Neural cell (in vitro differentiated cells): Measurements from ENCODE around the gene RNF123. TPM values are rescaled to one million over a fixed set of nuclear protein-coding genes. Genes with fewer than 3 reads are reported as not detected.

Source experiments
- H2AFZ ChIP-seq: fragments of 200-600, 300-800 bp; sonication (generic), shearing (Covaris generic); 2 replicates; pipeline ENCODE4 v1.6.0; 2014; ENCODE audit warnings: low read depth, mild to moderate bottlenecking, antibody characterized with exemption, low read length, moderate library complexity
- H3F3A ChIP-seq: fragments of 200-600 bp; shearing (Covaris generic); 2 replicates; pipeline ENCODE4 v1.6.1; 2016; ENCODE audit warnings: mild to moderate bottlenecking, moderate library complexity, mixed read lengths, antibody characterized with exemption, low read length; ENCODE audit not compliant: insufficient read depth, poor library complexity, severe bottlenecking
- H3K27ac ChIP-seq: fragments of 200-600, 300-800 bp; sonication (generic), shearing (Covaris generic); 2 replicates; pipeline ENCODE4 v1.5.1; 2014; ENCODE audit warnings: mild to moderate bottlenecking, low read length, moderate library complexity
- H3K27me3 ChIP-seq: fragments of 300-800, 200-600 bp; sonication (generic), shearing (Covaris generic); 2 replicates; pipeline ENCODE4 v1.6.0; 2014; ENCODE audit warnings: mild to moderate bottlenecking, low read depth, low read length, moderate library complexity; ENCODE audit not compliant: insufficient read depth
- H3K36me3 ChIP-seq: fragments of 300-800, 200-600 bp; sonication (generic), shearing (Covaris generic); 2 replicates; pipeline ENCODE4 v1.5.1; 2014; ENCODE audit warnings: mild to moderate bottlenecking, antibody characterized with exemption, low read length, moderate library complexity; ENCODE audit not compliant: insufficient read depth
- H3K4me2 ChIP-seq: fragments of 300-800, 200-600 bp; sonication (generic), shearing (Covaris generic); 2 replicates; pipeline ENCODE4 v1.6.0; 2014; ENCODE audit warnings: mild to moderate bottlenecking, low read length
- H3K4me3 ChIP-seq: fragments of 300-800, 200-600 bp; sonication (generic), shearing (Covaris generic); 2 replicates; pipeline ENCODE4 v1.5.1; 2014; ENCODE audit warnings: mild to moderate bottlenecking, low read length, moderate library complexity
- H3K79me2 ChIP-seq: fragments of 200-600 bp; shearing (Covaris generic); replicated peaks from 2 replicates; pipeline ENCODE4 v1.6.0; 2014; ENCODE audit warnings: mild to moderate bottlenecking, low read length, moderate library complexity; ENCODE audit not compliant: insufficient read depth
- H3K9ac ChIP-seq: fragments of 300-800, 200-600 bp; sonication (generic), shearing (Covaris generic); 2 replicates; pipeline ENCODE4 v1.6.1; 2016; ENCODE audit warnings: mild to moderate bottlenecking, low read length, mixed read lengths
- H3K9me2 ChIP-seq: fragments of 200-600 bp; shearing (Covaris generic); 2 replicates; pipeline ENCODE4 v1.6.1; 2016; ENCODE audit warnings: mild to moderate bottlenecking, low read length, mixed read lengths; ENCODE audit not compliant: insufficient read depth
- H3K9me3 ChIP-seq: fragments of 200-600, 300-800 bp; sonication (generic), shearing (Covaris generic); 2 replicates; pipeline ENCODE4 v1.6.1; 2016; ENCODE audit warnings: mild to moderate bottlenecking, mixed run types, low read length, moderate library complexity, mixed read lengths
- H4K20me1 ChIP-seq: fragments of 200-600 bp; shearing (Covaris generic); 2 replicates; pipeline ENCODE4 v1.6.1; 2016; ENCODE audit warnings: mild to moderate bottlenecking, mixed run types; ENCODE audit not compliant: insufficient read depth
- EP300 ChIP-seq: fragments of 450-650 bp; conservative IDR thresholded peaks from 2 replicates; pipeline ENCODE4 v1.6.1; 2014; ENCODE audit warnings: antibody characterized with exemption, mild to moderate bottlenecking, moderate library complexity; ENCODE audit not compliant: poor library complexity, severe bottlenecking
- EZH2 ChIP-seq: fragments of 200-600, 300-800 bp; shearing (Covaris generic), sonication (generic); IDR thresholded peaks from 2 replicates; pipeline ENCODE4 v1.6.1; 2014; ENCODE audit warnings: antibody characterized with exemption, low read length, borderline replicate concordance, mild to moderate bottlenecking; ENCODE audit not compliant: insufficient read depth, poor library complexity, severe bottlenecking
- MXI1 ChIP-seq: fragments of 450-650 bp; conservative IDR thresholded peaks from 2 replicates; pipeline ENCODE4 v1.6.1; 2014; ENCODE audit warnings: antibody characterized with exemption, mild to moderate bottlenecking; ENCODE audit not compliant: poor library complexity, severe bottlenecking
- POLR2AphosphoS5 ChIP-seq: IDR thresholded peaks from 2 replicates; pipeline ENCODE4 v1.6.1; 2012
- RAD21 ChIP-seq: fragments of 450-650 bp; conservative IDR thresholded peaks from 2 replicates; pipeline ENCODE4 v1.6.1; 2014; ENCODE audit warnings: antibody characterized with exemption, mild to moderate bottlenecking, moderate library complexity
- SMC3 ChIP-seq: fragments of 450-650 bp; conservative IDR thresholded peaks from 2 replicates; pipeline ENCODE4 v1.6.1; 2014; ENCODE audit warnings: antibody characterized with exemption, mild to moderate bottlenecking, moderate library complexity; ENCODE audit not compliant: poor library complexity
- TAF1 ChIP-seq: IDR thresholded peaks from 2 replicates; pipeline ENCODE4 v1.6.1; 2012; ENCODE audit warnings: low read depth
- polyA plus RNA-seq: library from polyadenylated mRNA; depleted of rRNA; stranded (reverse); fragments of >200 nt; gene quantifications from 2 replicates; pipeline ENCODE4 v1.2.3, GENCODE V29; 2014
- TF ChIP-seq, protein P1 (sequence below): IDR thresholded peaks from 2 replicates; pipeline ENCODE4 v1.6.1; 2012; ENCODE audit warnings: borderline replicate concordance
- TF ChIP-seq, protein P2 (sequence below): fragments of 450-650 bp; IDR thresholded peaks from 2 replicates; pipeline ENCODE4 v1.5.1; 2014; ENCODE audit warnings: antibody characterized with exemption, mild to moderate bottlenecking, moderate library complexity; ENCODE audit not compliant: poor library complexity, severe bottlenecking

The RNF123 gene
- polyA plus RNA-seq, 1 donor from 2014 or later = 27.4 TPM

DNA sequence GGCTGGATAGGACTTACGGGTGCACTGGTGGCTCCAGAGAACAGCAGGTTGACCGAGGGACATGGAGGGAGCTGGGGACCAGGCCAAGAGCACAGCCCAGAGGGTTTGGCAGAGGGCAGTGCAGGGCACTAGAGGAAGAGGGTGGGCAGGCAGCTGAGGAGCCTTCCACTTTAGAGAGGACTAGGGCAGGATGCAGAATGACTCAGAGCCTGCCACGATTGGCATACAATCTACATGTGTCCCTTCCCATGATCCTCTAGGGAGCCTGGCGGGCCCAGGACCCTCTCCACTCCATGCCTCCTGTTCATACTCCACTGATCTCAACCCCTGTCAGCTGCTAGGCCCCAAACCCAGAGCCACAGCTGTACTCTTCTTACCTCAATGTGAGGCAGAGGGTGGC lies 29.6 kb upstream of the RNF123 start:
- TF ChIP-seq, protein P1, sequence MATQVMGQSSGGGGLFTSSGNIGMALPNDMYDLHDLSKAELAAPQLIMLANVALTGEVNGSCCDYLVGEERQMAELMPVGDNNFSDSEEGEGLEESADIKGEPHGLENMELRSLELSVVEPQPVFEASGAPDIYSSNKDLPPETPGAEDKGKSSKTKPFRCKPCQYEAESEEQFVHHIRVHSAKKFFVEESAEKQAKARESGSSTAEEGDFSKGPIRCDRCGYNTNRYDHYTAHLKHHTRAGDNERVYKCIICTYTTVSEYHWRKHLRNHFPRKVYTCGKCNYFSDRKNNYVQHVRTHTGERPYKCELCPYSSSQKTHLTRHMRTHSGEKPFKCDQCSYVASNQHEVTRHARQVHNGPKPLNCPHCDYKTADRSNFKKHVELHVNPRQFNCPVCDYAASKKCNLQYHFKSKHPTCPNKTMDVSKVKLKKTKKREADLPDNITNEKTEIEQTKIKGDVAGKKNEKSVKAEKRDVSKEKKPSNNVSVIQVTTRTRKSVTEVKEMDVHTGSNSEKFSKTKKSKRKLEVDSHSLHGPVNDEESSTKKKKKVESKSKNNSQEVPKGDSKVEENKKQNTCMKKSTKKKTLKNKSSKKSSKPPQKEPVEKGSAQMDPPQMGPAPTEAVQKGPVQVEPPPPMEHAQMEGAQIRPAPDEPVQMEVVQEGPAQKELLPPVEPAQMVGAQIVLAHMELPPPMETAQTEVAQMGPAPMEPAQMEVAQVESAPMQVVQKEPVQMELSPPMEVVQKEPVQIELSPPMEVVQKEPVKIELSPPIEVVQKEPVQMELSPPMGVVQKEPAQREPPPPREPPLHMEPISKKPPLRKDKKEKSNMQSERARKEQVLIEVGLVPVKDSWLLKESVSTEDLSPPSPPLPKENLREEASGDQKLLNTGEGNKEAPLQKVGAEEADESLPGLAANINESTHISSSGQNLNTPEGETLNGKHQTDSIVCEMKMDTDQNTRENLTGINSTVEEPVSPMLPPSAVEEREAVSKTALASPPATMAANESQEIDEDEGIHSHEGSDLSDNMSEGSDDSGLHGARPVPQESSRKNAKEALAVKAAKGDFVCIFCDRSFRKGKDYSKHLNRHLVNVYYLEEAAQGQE = no peak
- no peak for TF ChIP-seq TAF1
- TF ChIP-seq RAD21 = no peak
- TF ChIP-seq, protein P2, sequence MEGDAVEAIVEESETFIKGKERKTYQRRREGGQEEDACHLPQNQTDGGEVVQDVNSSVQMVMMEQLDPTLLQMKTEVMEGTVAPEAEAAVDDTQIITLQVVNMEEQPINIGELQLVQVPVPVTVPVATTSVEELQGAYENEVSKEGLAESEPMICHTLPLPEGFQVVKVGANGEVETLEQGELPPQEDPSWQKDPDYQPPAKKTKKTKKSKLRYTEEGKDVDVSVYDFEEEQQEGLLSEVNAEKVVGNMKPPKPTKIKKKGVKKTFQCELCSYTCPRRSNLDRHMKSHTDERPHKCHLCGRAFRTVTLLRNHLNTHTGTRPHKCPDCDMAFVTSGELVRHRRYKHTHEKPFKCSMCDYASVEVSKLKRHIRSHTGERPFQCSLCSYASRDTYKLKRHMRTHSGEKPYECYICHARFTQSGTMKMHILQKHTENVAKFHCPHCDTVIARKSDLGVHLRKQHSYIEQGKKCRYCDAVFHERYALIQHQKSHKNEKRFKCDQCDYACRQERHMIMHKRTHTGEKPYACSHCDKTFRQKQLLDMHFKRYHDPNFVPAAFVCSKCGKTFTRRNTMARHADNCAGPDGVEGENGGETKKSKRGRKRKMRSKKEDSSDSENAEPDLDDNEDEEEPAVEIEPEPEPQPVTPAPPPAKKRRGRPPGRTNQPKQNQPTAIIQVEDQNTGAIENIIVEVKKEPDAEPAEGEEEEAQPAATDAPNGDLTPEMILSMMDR = no peak
- TF ChIP-seq MXI1 = no peak
- no peak for TF ChIP-seq POLR2AphosphoS5
- no peak for TF ChIP-seq SMC3
- TF ChIP-seq EZH2 = no peak
- no peak for TF ChIP-seq EP300
- Histone ChIP-seq H3K9me2 (no peaks in the 10 kb centered on the region), H3K36me3 (no peaks in the 10 kb centered on the region), H3K27ac (no peak overlapping the region), H4K20me1 (no peaks in the 10 kb centered on the region), H3K9ac (no peak overlapping the region), H3K4me2 (no peak overlapping the region), H3K27me3 (no peaks in the 10 kb centered on the region), H3K9me3 (no peaks in the 10 kb centered on the region), H3F3A (no peaks in the 10 kb centered on the region), H3K79me2 (no peaks in the 10 kb centered on the region), H3K4me3 (no peak overlapping the region), H2AFZ (no peak overlapping the region)

DNA sequence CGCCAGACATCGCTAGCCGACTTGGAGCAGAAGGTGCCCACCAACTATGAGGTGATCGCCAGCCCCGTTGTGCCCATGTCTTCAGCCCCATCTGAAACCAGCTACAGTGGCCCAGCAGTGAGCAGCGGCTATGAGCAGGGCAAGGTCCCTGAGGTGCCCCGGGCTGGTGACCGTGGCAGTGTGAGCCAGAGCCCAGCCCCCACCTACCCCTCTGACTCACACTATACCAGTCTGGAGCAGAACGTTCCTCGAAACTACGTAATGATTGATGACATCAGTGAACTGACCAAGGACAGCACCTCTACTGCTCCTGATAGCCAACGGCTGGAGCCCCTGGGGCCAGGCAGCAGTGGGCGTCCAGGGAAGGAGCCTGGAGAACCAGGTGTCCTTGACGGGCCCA lies 28.1 kb upstream of the RNF123 start:
- TF ChIP-seq EP300 (no peak), EZH2 (no peak), POLR2AphosphoS5 (no peak), SMC3 (no peak), MXI1 (no peak), RAD21 (no peak), TAF1 (no peak)
- TF ChIP-seq, protein P2 = no peak
- TF ChIP-seq, protein P1 = no peak
- H3K4me3 ChIP-seq = no peak overlapping the region
- no peak overlapping the region for H3K4me2 ChIP-seq
- H3K9ac ChIP-seq = no peak overlapping the region
- H3K27me3 ChIP-seq = no peaks in the 10 kb centered on the region
- H4K20me1 ChIP-seq = no peaks in the 10 kb centered on the region
- no peaks in the 10 kb centered on the region for H3K79me2 ChIP-seq
- H3K9me2 ChIP-seq = no peaks in the 10 kb centered on the region
- H3K36me3 ChIP-seq = no peaks in the 10 kb centered on the region
- H3F3A ChIP-seq = no peaks in the 10 kb centered on the region
- H3K27ac ChIP-seq = no peak overlapping the region
- no peak overlapping the region for H2AFZ ChIP-seq
- no peaks in the 10 kb centered on the region for H3K9me3 ChIP-seq
